Ectodermal cell (in vitro differentiated cells): ENCODE data around the gene CD209.

Experiments
- H3K27ac ChIP-seq: 2 replicates; pipeline ENCODE4 v1.7.0; 2013; ENCODE audit warnings: mild to moderate bottlenecking, low read depth, low read length; ENCODE audit not compliant: insufficient read depth, poor library complexity, severe bottlenecking
- H3K27me3 ChIP-seq: 2 replicates; pipeline ENCODE4 v1.7.0; 2013; ENCODE audit warnings: mild to moderate bottlenecking, low read length; ENCODE audit not compliant: insufficient read depth, control insufficient read depth, poor library complexity, severe bottlenecking
- H3K36me3 ChIP-seq: one replicate; pipeline ENCODE4 v1.7.0; 2013; ENCODE audit warnings: low read length; ENCODE audit not compliant: control insufficient read depth, insufficient read depth
- H3K4me1 ChIP-seq: one replicate; pipeline ENCODE4 v1.7.0; 2013; ENCODE audit warnings: low read length; ENCODE audit not compliant: control insufficient read depth, insufficient read depth
- H3K4me3 ChIP-seq: 2 replicates; pipeline ENCODE4 v1.7.0; 2013; ENCODE audit warnings: low read depth, low read length, control low read depth; ENCODE audit not compliant: insufficient read depth
- H3K9me3 ChIP-seq: 2 replicates; pipeline ENCODE4 v1.7.0; 2013; ENCODE audit warnings: mild to moderate bottlenecking, low read length, moderate library complexity; ENCODE audit not compliant: control insufficient read depth
- WGBS, 2 experiments: methylation state at CpG; one replicate each; pipeline ENCODE4 v1.1.7; 2013; ENCODE audit warnings: missing lambda C conversion rate in 2 of 2; 5-methylcytosine and 5-hydroxymethylcytosine counted together

CD209 gene

GRCh38 chr19:7739801-7740681 is 7.3 kb downstream of the CD209 start:
- 85 to 87% methylated on average over 19 of the region's 19 CpGs for WGBS, 2 experiments
- Histone ChIP-seq H3K4me3 (no peak overlapping the region), H3K27ac (no peak overlapping the region), H3K9me3 (no peaks in the 10 kb centered on the region), H3K27me3 (peaks cover 22% of the 10 kb centered on the region), H3K4me1 (no peaks in the 10 kb centered on the region), H3K36me3 (no peaks in the 10 kb centered on the region)

DNA sequence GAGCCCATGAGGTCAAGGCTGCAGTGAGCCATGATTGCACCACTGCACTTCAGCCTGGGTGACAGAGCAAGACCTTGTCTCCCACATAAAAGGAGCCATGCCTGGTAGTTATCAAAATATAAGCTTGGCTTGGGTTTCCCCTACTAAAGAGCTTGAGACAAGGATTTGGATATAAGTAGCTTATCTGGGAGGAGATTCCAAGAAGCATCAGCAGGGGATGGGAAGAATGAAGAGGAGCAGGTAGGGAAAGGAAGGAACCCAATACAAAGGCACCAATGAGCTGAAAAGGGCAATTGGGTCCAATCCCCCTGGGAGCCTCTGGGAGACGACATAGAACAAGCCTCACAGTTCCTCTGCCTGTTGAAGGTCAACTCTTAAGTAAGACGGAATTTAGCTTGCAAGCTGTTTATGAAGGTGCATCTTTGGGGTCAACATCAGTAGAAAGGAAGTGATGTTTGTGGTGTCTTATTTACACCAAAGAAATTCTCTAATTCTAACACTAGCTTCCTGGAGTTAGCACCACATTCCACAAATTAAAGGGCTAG is 8.1 kb downstream of the CD209 start:
- WGBS, 2 experiments, result 68 to 69% methylated on average over 2 of the region's 2 CpGs
- Histone ChIP-seq H3K27me3 (peaks cover 30% of the 10 kb centered on the region), H3K27ac (no peak overlapping the region), H3K4me1 (no peaks in the 10 kb centered on the region), H3K4me3 (no peak overlapping the region), H3K36me3 (no peaks in the 10 kb centered on the region), H3K9me3 (no peaks in the 10 kb centered on the region)

- Histone ChIP-seq H3K4me3 (no peak overlapping the region), H3K36me3 (no peaks in the 10 kb centered on the region), H3K27me3 (peaks cover 36% of the 10 kb centered on the region), H3K4me1 (no peaks in the 10 kb centered on the region), H3K9me3 (no peaks in the 10 kb centered on the region), H3K27ac (no peak overlapping the region)
- 84% methylated on average over 7 of the region's 7 CpGs for WGBS, 2 experiments
Measured at GRCh38 chr19:7738023-7738422, 9.3 kb downstream of the CD209 start.

- WGBS, 2 experiments, result 89% methylated on average over 11 of the region's 11 CpGs
- H3K4me3 ChIP-seq, result no peak overlapping the region
- H3K27ac ChIP-seq, result no peak overlapping the region
- H3K36me3 ChIP-seq, result no peaks in the 10 kb centered on the region
- no peaks in the 10 kb centered on the region for H3K9me3 ChIP-seq
- H3K27me3 ChIP-seq, result peaks cover 41% of the 10 kb centered on the region
- H3K4me1 ChIP-seq, result no peaks in the 10 kb centered on the region
Measured at GRCh38 chr19:7737215-7737614, 10.1 kb downstream of the CD209 start.

GRCh38 chr19:7736148-7736547 is 11.2 kb downstream of the CD209 start:
- Histone ChIP-seq H3K4me3 (no peak overlapping the region), H3K27me3 (peaks cover 52% of the 10 kb centered on the region), H3K36me3 (no peaks in the 10 kb centered on the region), H3K27ac (no peak overlapping the region), H3K9me3 (no peaks in the 10 kb centered on the region), H3K4me1 (no peaks in the 10 kb centered on the region)
- WGBS, 2 experiments, result 41 to 59% methylated on average over 1 of the region's 1 CpG

- WGBS, 2 experiments, result 63 to 65% methylated on average over 12 of the region's 12 CpGs
- H3K27me3 ChIP-seq, result peaks cover 63% of the 10 kb centered on the region
- H3K4me1 ChIP-seq, result no peaks in the 10 kb centered on the region
- H3K9me3 ChIP-seq, result no peaks in the 10 kb centered on the region
- H3K36me3 ChIP-seq, result no peaks in the 10 kb centered on the region
- H3K4me3 ChIP-seq, result no peak overlapping the region
- H3K27ac ChIP-seq, result no peak overlapping the region
Measured at GRCh38 chr19:7734220-7735203, 12.8 kb downstream of the CD209 start.

DNA sequence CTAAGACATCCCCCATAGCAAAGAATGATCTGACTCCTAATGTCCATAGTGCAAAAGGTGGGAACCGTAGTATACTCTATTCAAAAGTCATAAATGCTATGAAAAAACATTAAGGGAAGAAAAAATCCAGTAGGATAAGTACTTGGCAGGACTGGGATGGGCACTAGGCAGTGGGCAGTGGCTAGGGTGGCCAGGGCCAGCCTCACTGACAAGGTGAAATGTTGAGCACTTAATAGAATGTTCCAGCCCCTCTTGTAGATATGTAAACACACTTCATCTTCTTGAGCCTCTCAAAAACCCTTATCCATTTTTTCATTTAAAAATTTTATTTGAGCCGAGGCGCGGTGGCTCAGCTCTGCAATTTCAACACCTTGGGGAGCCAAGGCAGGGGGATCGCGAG is 14.0 kb downstream of the CD209 start:
- Histone ChIP-seq H3K27ac (no peak overlapping the region), H3K9me3 (no peaks in the 10 kb centered on the region), H3K36me3 (no peaks in the 10 kb centered on the region), H3K4me3 (no peak overlapping the region), H3K4me1 (no peaks in the 10 kb centered on the region), H3K27me3 (peaks cover 75% of the 10 kb centered on the region)
- 69 to 76% methylated on average over 6 of the region's 6 CpGs for WGBS, 2 experiments

GRCh38 chr19:7732045-7732444 is 15.3 kb downstream of the CD209 start, which contains the start of gene CLEC4G:
Gene CLEC4G, minus strand, starts transcription at chr19:7732110. Its CDS starts 8 bp downstream, at chr19:7732102.
- Histone ChIP-seq H3K4me1 (no peaks in the 10 kb centered on the region), H3K36me3 (no peaks in the 10 kb centered on the region), H3K27me3 (peaks cover 86% of the 10 kb centered on the region), H3K4me3 (no peak within 1 kb of the TSS), H3K27ac (no peak within 1 kb of the TSS), H3K9me3 (no peaks in the 10 kb centered on the region)
- WGBS, 2 experiments, result 63 to 66% methylated on average over 9 of the region's 9 CpGs

- H3K9me3 ChIP-seq, result no peaks in the 10 kb centered on the region
- H3K4me3 ChIP-seq, result no peak overlapping the region
- no peaks in the 10 kb centered on the region for H3K36me3 ChIP-seq
- 78% methylated on average over 5 of the region's 5 CpGs for WGBS, 2 experiments
- H3K4me1 ChIP-seq, result no peaks in the 10 kb centered on the region
- H3K27me3 ChIP-seq, result peaks cover 86% of the 10 kb centered on the region
- H3K27ac ChIP-seq, result no peak overlapping the region
Measured at GRCh38 chr19:7731615-7732014, 15.7 kb downstream of the CD209 start.

GRCh38 chr19:7731218-7731595 is 16.1 kb downstream of the CD209 start:
- Histone ChIP-seq H3K27me3 (peaks cover 86% of the 10 kb centered on the region), H3K4me3 (no peak overlapping the region), H3K4me1 (no peaks in the 10 kb centered on the region), H3K9me3 (no peaks in the 10 kb centered on the region), H3K36me3 (no peaks in the 10 kb centered on the region), H3K27ac (no peak overlapping the region)
- WGBS, 2 experiments, result 75 to 78% methylated on average over 39 of the region's 39 CpGs
